Panc1 (cell line): ENCODE data around the gene GGTA1.

ENCODE experiments used
- POLR2AphosphoS5 ChIP-seq: IDR thresholded peaks from 2 replicates; pipeline ENCODE4 v1.6.1; 2012; ENCODE audit warnings: mild to moderate bottlenecking, low read depth, low read length, moderate library complexity
- SIN3A ChIP-seq: IDR thresholded peaks from 2 replicates; pipeline ENCODE4 v1.6.1; 2012; ENCODE audit warnings: low read depth, mild to moderate bottlenecking, low read length, moderate library complexity, borderline replicate concordance; ENCODE audit not compliant: insufficient read depth
- TCF7L2 ChIP-seq: IDR thresholded peaks from 2 replicates; pipeline ENCODE4 v1.6.1; 2011; ENCODE audit warnings: mild to moderate bottlenecking, low read depth, low read length, inconsistent platforms
- TF ChIP-seq, protein P1 (sequence below): fragments of 450-650 bp; IDR thresholded peaks from 2 replicates; pipeline ENCODE4 v1.5.1; 2017; ENCODE audit warnings: mild to moderate bottlenecking
- TF ChIP-seq, protein P2 (sequence below), 2 experiments: IDR thresholded peaks; 2 replicates each; pipeline ENCODE4 v1.6.1; 2011 to 2012; ENCODE audit warnings: low read depth in 2 of 2, control low read depth in 1 of 2, low read length in 1 of 2, mild to moderate bottlenecking in 1 of 2, moderate library complexity in 1 of 2; ENCODE audit not compliant: insufficient read depth in 1 of 2

DNA sequence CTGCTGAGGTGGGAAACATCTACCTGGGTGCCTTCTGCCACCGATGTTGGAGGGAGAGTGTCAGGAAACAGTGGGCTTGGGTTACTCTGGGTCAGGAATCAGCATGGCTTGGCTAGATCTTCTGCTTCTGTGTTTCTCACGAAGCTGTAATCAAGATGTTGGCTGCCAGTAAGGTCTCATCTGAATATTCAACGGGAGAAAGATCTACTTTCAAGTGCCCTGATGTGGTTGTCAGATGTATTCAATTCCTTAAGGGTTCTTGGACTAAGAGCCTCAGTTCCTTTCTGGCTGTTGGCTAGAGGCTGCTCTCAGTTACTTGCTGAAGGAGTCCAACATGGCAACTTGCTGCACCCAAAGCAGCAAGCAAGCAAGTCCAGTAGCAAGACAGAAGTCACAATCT, 87.7 kb downstream of the GGTA1 start:
- TF ChIP-seq, protein P1, sequence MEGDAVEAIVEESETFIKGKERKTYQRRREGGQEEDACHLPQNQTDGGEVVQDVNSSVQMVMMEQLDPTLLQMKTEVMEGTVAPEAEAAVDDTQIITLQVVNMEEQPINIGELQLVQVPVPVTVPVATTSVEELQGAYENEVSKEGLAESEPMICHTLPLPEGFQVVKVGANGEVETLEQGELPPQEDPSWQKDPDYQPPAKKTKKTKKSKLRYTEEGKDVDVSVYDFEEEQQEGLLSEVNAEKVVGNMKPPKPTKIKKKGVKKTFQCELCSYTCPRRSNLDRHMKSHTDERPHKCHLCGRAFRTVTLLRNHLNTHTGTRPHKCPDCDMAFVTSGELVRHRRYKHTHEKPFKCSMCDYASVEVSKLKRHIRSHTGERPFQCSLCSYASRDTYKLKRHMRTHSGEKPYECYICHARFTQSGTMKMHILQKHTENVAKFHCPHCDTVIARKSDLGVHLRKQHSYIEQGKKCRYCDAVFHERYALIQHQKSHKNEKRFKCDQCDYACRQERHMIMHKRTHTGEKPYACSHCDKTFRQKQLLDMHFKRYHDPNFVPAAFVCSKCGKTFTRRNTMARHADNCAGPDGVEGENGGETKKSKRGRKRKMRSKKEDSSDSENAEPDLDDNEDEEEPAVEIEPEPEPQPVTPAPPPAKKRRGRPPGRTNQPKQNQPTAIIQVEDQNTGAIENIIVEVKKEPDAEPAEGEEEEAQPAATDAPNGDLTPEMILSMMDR: no peak
- no peak for TF ChIP-seq SIN3A
- TF ChIP-seq POLR2AphosphoS5: no peak
- TF ChIP-seq, protein P2, sequence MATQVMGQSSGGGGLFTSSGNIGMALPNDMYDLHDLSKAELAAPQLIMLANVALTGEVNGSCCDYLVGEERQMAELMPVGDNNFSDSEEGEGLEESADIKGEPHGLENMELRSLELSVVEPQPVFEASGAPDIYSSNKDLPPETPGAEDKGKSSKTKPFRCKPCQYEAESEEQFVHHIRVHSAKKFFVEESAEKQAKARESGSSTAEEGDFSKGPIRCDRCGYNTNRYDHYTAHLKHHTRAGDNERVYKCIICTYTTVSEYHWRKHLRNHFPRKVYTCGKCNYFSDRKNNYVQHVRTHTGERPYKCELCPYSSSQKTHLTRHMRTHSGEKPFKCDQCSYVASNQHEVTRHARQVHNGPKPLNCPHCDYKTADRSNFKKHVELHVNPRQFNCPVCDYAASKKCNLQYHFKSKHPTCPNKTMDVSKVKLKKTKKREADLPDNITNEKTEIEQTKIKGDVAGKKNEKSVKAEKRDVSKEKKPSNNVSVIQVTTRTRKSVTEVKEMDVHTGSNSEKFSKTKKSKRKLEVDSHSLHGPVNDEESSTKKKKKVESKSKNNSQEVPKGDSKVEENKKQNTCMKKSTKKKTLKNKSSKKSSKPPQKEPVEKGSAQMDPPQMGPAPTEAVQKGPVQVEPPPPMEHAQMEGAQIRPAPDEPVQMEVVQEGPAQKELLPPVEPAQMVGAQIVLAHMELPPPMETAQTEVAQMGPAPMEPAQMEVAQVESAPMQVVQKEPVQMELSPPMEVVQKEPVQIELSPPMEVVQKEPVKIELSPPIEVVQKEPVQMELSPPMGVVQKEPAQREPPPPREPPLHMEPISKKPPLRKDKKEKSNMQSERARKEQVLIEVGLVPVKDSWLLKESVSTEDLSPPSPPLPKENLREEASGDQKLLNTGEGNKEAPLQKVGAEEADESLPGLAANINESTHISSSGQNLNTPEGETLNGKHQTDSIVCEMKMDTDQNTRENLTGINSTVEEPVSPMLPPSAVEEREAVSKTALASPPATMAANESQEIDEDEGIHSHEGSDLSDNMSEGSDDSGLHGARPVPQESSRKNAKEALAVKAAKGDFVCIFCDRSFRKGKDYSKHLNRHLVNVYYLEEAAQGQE (IDR thresholded peaks at IDR 0.05; ENCODE audit: insufficient read depth in 1 of 2, low read depth in 2 of 2, low read length in 1 of 2): no peak
- TF ChIP-seq TCF7L2: no peak
